HAP-1 (cell line): ENCODE results near the gene RNF123.
A peak's percentile ranks its signal among the peaks of the same experiment; 100 is the strongest.

ENCODE experiments used
- DNase-seq, 2 experiments: peaks; one replicate each; pipeline ENCODE4 v3.0.0-alpha.2; 2016 to 2020; ENCODE audit warnings: low spot score in 2 of 2
- H3K27me3 ChIP-seq: fragments of 250-450 bp; sonication (Bioruptor Pico); 2 replicates; pipeline ENCODE4 v1.5.1; 2020; ENCODE audit warnings: low read depth, mild to moderate bottlenecking, moderate library complexity
- H3K36me3 ChIP-seq: fragments of 250-450 bp; sonication (Bioruptor Pico); replicated peaks from 2 replicates; pipeline ENCODE4 v1.5.1; 2020; ENCODE audit warnings: mild to moderate bottlenecking
- H3K4me1 ChIP-seq: fragments of 250-450 bp; sonication (Bioruptor Pico); 2 replicates; pipeline ENCODE4 v1.5.1; 2020; ENCODE audit warnings: mild to moderate bottlenecking
- H3K4me3 ChIP-seq: fragments of 250-450 bp; sonication (Bioruptor Pico); 2 replicates; pipeline ENCODE4 v1.5.1; 2020; ENCODE audit warnings: mild to moderate bottlenecking, moderate library complexity
- H3K9me3 ChIP-seq: fragments of 250-450 bp; sonication (Bioruptor Pico); 2 replicates; pipeline ENCODE4 v1.5.1; 2020; ENCODE audit warnings: mild to moderate bottlenecking, moderate library complexity
- in situ Hi-C: fragments of 300-500 bp; cut with MboI; formaldehyde crosslinking; loops from 3 replicates; pipeline ENCODE4 v1.14.3; 2020; ENCODE audit warnings: low sequenced_read_pairs, inconsistent platforms, mixed read lengths

RNF123 gene

DNA sequence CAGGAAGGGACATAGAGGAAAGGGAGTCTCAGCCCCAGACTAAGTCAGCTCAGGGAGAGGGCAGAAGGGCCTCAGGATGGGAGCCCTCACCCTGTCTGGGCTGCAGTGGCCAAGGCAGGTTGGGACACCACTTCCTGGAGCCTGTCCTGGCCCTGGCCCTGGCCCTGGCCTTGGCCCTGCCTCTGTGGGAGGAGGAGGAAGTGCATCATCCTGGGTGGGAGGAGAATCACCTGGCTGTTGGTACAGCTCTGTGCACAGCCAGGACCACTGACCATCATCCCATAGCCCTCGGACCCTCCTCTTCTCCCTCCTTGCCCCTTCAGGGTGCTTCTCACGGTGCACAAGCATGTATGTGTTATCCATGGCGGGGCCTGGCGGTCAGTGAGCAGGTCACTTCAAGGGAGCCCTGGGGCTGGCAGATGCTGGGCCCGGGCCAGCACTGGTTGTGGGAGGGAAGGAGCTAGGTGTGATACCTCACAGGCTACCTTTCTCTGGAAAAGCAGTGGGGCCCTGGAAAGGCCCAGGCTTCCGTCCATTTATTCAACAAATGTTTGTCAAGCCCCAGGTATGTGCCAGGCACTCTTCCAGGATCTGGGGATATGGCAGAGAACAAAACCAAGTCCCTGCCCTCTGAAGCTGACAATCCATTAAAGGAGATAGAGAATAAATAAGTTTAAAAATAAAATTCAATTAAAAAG lies 23.4 kb upstream of the RNF123 start:
- H3K27me3 ChIP-seq: no peaks in the 10 kb centered on the region
- H3K4me3 ChIP-seq: no peak overlapping the region
- no peak for DNase-seq
- H3K36me3 ChIP-seq: no peaks in the 10 kb centered on the region
- no peaks in the 10 kb centered on the region for H3K4me1 ChIP-seq
- H3K9me3 ChIP-seq: no peaks in the 10 kb centered on the region
- in situ Hi-C loops: no loop called here

- in situ Hi-C loops: no loop called here
- H3K9me3 ChIP-seq: no peaks in the 10 kb centered on the region
Measured at GRCh38 chr3:49666592-49666991, 22.8 kb upstream of the RNF123 start.

GRCh38 chr3:49667701-49668413 lies 21.5 kb upstream of the RNF123 start:
- no peak for DNase-seq
- H3K9me3 ChIP-seq: no peaks in the 10 kb centered on the region
- H3K4me1 ChIP-seq: peaks cover 2% of the 10 kb centered on the region; the same call in 1 of the 2 replicates
- in situ Hi-C loops: no loop called here
- H3K4me3 ChIP-seq: no peak overlapping the region
- no peaks in the 10 kb centered on the region for H3K27me3 ChIP-seq
- H3K36me3 ChIP-seq: no peaks in the 10 kb centered on the region

More at GRCh38 chr3:49666592-49666991, 22.8 kb upstream of the RNF123 start:
- Histone ChIP-seq H3K27me3 (no peaks in the 10 kb centered on the region), H3K36me3 (no peaks in the 10 kb centered on the region), H3K4me1 (no peaks in the 10 kb centered on the region; the same call in 1 of the 2 replicates), H3K4me3 (no peak overlapping the region)
- DNase-seq: no peak

- Histone ChIP-seq H3K36me3 (no peaks in the 10 kb centered on the region; the same call in 1 of the 2 replicates), H3K27me3 (no peaks in the 10 kb centered on the region), H3K9me3 (no peaks in the 10 kb centered on the region), H3K4me3 (no peak overlapping the region), H3K4me1 (peaks cover 6% of the 10 kb centered on the region)
- DNase-seq: peak in 1 of 2 experiments; percentile 29
- in situ Hi-C loops: no loop called here
Measured at GRCh38 chr3:49668414-49668797, 21.0 kb upstream of the RNF123 start.

- peaks cover 7% of the 10 kb centered on the region for H3K4me1 ChIP-seq
- no peak overlapping the region for H3K4me3 ChIP-seq
- H3K9me3 ChIP-seq: no peaks in the 10 kb centered on the region
- DNase-seq: no peak
- no peaks in the 10 kb centered on the region for H3K27me3 ChIP-seq
- no peaks in the 10 kb centered on the region; the same call in 1 of the 2 replicates for H3K36me3 ChIP-seq
- in situ Hi-C loops: no loop called here
Measured at GRCh38 chr3:49668861-49669260, 20.5 kb upstream of the RNF123 start.

DNA sequence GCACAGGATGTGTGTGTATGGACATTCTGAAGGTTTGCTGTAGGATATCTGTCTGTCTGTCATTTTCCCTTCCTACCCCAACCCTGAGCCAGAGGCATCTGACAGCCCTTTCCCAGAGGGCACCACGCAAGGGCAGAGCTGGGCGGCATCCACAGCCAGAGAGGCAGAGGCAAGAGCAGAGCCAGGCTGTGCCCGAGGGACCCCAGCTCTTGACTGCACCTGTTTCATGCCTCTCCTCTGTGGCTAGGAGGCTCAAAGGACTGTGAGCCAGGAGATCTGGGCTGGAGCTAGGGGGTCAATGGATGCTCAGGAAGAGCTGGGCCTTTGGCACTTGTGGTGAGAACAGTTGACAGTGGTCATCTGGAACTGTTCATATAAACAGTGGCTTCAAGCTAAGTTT lies 20.0 kb upstream of the RNF123 start:
- Histone ChIP-seq H3K36me3 (no peaks in the 10 kb centered on the region; the same call in none of the 2 replicates), H3K4me1 (peaks cover 7% of the 10 kb centered on the region), H3K27me3 (no peaks in the 10 kb centered on the region), H3K9me3 (no peaks in the 10 kb centered on the region), H3K4me3 (no peak overlapping the region)
- in situ Hi-C loops: no loop called here
- no peak for DNase-seq

DNA sequence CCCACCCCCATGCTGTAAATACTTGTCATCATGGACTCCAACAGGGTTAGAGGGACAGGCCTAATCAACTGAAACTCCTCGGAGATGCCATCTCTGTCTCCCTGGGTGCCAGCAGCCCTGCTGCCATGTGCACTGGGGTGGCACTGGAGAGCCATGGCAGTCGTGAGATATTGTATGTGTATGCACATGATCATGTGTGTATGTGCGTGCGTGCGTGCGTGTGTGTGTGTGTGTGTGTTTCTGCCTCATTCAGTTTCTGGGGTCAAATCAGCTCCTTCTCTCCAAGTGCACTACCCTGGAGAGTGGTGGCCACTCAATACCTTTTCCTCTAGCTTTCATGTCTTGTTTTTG lies 18.4 kb upstream of the RNF123 start:
- Histone ChIP-seq H3K27me3 (no peaks in the 10 kb centered on the region), H3K4me1 (peaks cover 12% of the 10 kb centered on the region), H3K36me3 (peaks cover 6% of the 10 kb centered on the region), H3K4me3 (no peak overlapping the region), H3K9me3 (no peaks in the 10 kb centered on the region)
- DNase-seq: no peak
- in situ Hi-C loops: loop anchor here (5.0 kb wide), 1 partner anchor 124 kb away; no protein-coding TSS in a partner anchor

DNA sequence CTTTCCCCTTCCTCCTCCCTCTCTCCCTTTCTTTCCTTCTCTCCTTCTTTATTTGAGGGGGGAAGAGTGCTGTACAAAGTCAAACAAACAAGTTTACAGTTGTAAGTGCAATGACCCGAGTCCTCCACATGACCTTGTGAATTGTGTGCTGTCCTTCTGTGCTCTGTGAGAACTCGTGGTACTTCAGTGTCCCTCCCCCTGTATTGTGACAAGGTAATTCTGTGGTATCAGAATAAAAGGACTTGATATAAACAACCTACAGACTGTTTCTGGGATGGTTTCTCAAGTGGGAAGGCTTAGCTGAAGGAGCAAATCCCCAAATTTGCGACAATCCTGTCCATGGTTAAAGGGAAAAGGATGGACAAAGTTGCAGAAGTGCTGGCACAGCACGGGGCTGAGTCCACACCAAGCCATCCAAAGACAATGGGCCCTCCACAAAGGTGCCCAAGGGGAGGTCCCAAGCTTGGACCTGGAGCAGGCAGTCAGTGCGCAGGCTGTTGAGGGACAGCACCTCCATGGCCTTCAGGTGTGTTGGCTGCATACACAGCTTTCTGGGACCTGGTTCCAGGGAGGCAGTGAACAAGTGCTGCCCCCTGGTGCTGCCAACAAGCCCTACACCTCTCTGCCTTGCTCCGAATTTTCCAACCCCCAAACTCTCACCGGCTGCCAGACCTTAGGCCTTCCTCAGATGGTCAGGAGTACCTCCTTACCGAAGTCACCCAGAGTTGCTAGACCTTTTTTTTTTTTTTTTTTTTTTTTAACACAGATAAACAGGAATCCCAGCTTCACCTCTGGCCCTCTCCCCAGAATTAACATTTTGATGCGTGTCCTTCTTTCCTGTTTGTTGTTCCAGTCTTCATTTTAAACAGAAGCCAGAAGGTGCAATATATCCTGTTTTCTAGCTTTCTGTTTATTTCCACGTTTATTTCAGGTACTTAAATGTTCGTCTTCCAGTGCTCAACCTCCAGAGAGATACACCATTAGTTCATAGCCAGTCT lies 17.8 kb upstream of the RNF123 start:
- H3K36me3 ChIP-seq: peaks cover 13% of the 10 kb centered on the region
- no peak overlapping the region for H3K4me3 ChIP-seq
- H3K4me1 ChIP-seq: peaks cover 12% of the 10 kb centered on the region
- in situ Hi-C loops: loop anchor here (5.0 kb wide), 1 partner anchor 124 kb away; no protein-coding TSS in a partner anchor
- no peaks in the 10 kb centered on the region for H3K27me3 ChIP-seq
- no peaks in the 10 kb centered on the region for H3K9me3 ChIP-seq
- DNase-seq: peak; percentile 59 to 86

DNA sequence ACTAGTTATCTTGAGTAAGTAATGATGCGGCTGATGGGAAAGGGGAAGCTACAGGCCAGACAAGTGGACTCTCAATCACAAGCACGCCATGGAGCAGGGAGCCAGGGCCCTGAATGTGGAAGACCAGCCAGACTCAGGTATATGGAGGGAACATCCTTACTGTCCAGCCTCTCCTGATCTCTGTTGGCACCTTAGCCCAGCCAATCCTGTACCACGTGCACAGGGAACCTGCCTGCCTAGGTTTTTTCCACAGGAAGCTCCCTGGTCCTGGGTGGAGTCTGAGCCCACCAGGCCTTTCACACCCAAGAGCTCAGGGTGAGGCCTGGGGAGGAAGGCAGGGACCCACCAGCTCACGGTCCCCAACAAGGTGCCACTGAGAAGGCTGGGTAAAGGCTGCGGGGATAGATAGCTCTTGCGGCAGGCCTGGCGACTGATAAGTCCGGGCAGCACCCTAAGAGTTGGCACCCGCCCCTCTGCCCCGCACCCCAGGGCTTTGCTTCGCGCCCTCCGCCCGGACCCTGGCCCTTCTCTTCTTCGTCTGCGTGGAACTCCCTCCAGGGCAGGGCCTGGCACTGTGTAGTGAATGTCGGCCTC lies 16.1 kb upstream of the RNF123 start:
- in situ Hi-C loops: loop anchor here (5.0 kb wide), 1 partner anchor 126 kb away; no protein-coding TSS in a partner anchor
- DNase-seq: peak in 1 of 2 experiments; percentile 5
- Histone ChIP-seq H3K4me3 (peak overlapping the region; percentile 89), H3K36me3 (peaks cover 29% of the 10 kb centered on the region), H3K4me1 (peaks cover 12% of the 10 kb centered on the region), H3K27me3 (no peaks in the 10 kb centered on the region), H3K9me3 (no peaks in the 10 kb centered on the region)

DNA sequence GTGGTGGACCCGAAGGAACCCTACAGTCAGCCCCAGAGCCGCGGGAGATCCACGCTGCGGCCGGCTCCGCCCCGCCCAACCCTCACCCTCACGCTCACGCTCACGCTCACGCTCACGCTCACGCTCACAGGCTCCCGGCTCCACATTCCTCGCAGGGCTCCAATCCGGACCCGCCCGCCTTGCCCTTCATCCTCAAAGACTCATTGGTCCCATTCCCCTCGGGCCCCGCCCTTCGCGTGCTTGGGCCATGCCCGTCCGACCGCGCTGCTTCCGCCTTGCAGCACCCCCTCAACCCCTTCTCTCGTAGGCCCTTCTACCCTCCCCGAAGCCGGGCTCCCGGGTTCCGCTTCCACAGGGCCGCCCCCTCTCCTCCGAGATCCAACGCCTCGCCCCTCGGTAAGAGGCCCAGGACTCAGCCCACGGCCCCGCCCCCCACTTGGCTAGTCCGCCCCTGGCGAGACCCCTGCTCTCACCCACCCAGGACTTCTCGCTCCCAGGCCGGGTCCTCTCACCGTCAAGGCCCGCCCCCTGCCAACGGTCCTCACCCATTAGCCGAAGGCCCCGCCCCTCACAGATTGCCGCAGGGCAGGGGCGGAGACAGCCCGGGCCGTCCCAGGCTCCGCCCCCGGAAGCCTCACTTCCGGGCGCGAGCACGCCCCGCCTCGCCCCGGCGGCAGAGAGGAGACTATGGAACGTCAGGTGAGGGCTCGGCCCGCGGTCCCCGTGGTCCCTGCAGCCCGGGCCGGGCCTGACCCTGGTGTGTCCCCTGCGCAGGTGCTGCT lies 15.5 kb upstream of the RNF123 start, which contains the start of gene APEH:
TSS of gene APEH (plus strand) at position 637 of the 782 bp plus-strand sequence. CDS start at position 688, 51 bp downstream.
- Histone ChIP-seq H3K4me3 (peak within 1 kb of the TSS; percentile 89), H3K4me1 (peaks cover 12% of the 10 kb centered on the region), H3K36me3 (peaks cover 36% of the 10 kb centered on the region), H3K9me3 (no peaks in the 10 kb centered on the region), H3K27me3 (no peaks in the 10 kb centered on the region)
- in situ Hi-C loops: loop anchor here (5.0 kb wide), 1 partner anchor 127 kb away; no protein-coding TSS in a partner anchor
- DNase-seq: peak; percentile 95 to 99

DNA sequence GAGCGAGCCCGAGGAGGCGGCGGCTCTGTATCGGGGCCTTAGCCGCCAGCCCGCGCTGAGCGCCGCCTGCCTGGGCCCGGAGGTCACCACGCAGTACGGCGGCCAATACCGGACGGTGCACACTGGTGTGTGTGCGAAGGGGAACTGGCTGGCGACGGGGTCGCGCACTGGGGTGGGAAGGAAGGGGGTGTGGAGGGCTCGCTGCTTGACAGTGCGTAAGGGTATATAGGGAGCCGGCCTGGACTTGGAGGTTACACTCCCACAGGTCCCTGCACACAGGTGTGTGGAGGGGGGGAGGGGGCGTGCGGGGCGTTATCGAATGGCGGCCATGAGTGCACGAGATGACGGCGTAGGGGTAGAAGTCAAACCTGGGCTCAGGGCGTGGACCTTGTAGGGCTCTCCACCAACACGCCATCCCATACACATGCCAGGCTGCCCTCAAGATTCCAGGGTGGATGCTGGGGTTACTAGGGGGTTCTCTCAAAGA lies 14.8 kb upstream of the RNF123 start:
- H3K27me3 ChIP-seq: no peaks in the 10 kb centered on the region
- H3K4me1 ChIP-seq: peaks cover 12% of the 10 kb centered on the region
- H3K4me3 ChIP-seq: peak overlapping the region; percentile 89
- no peaks in the 10 kb centered on the region for H3K9me3 ChIP-seq
- peaks cover 42% of the 10 kb centered on the region for H3K36me3 ChIP-seq
- in situ Hi-C loops: loop anchor here (5.0 kb wide), 1 partner anchor 127 kb away; no protein-coding TSS in a partner anchor
- no peak for DNase-seq

DNA sequence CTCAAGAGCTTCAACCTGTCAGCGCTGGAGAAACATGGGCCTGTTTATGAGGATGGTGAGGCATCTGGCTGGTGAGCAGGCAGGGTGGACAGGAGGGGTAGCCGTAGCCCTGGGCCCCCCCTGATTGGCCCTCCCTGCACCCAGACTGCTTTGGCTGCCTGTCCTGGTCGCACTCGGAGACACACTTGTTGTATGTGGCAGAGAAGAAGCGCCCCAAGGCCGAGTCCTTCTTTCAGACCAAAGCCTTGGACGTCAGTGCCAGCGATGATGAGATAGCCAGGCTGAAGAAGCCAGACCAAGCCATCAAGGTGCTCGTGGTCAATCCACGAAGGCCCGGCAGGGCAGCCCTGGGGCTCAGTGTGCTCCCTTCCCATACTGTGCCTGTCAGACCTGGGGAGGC lies 13.4 kb upstream of the RNF123 start:
- Histone ChIP-seq H3K4me3 (no peak overlapping the region), H3K9me3 (no peaks in the 10 kb centered on the region), H3K4me1 (peaks cover 12% of the 10 kb centered on the region), H3K27me3 (no peaks in the 10 kb centered on the region), H3K36me3 (peaks cover 56% of the 10 kb centered on the region)
- in situ Hi-C loops: no loop called here
- DNase-seq: no peak
